ENCODE data around the gene WDPCP. TPM values are rescaled to one million over a fixed set of nuclear protein-coding genes. Genes with fewer than 3 reads are reported as not detected.
A peak's percentile ranks its signal among the peaks of the same experiment; 100 is the strongest.

The WDPCP gene
- total RNA-seq, 1 donor from 2014 or later = 11.8 TPM

- H3K4me3 Mint-ChIP-seq = no peak overlapping the region
- H3K4me1 Mint-ChIP-seq (ENCODE audit: unreplicated experiment) = no peaks in the 10 kb centered on the region
- H3K9me3 Mint-ChIP-seq = peaks cover 5% of the 10 kb centered on the region
- no peaks in the 10 kb centered on the region for H3K27me3 Mint-ChIP-seq
- TF ChIP-seq CTCF (conservative IDR thresholded peaks at IDR 0.05) = no peak
- peaks cover 4% of the 10 kb centered on the region for H3K36me3 Mint-ChIP-seq
- DNase-seq (ENCODE audit: extremely low spot score, unreplicated experiment) = no peak
- no peak overlapping the region for H3K27ac Mint-ChIP-seq
Observed at GRCh38 chr2:63622751-63623150, 34.5 kb upstream of the WDPCP start.

- TF ChIP-seq CTCF (conservative IDR thresholded peaks at IDR 0.05) = no peak
- Mint-ChIP-seq H3K27ac (no peak overlapping the region), H3K36me3 (peaks cover 4% of the 10 kb centered on the region), H3K9me3 (peaks cover 5% of the 10 kb centered on the region), H3K4me3 (no peak overlapping the region), H3K27me3 (no peaks in the 10 kb centered on the region), H3K4me1 (ENCODE audit: unreplicated experiment) (peaks cover 9% of the 10 kb centered on the region)
- DNase-seq (ENCODE audit: extremely low spot score, unreplicated experiment) = no peak
Observed at GRCh38 chr2:63619328-63619727, 31.1 kb upstream of the WDPCP start.

GRCh38 chr2:63617366-63617765, 29.1 kb upstream of the WDPCP start:
- Mint-ChIP-seq H3K4me1 (ENCODE audit: unreplicated experiment) (peaks cover 14% of the 10 kb centered on the region), H3K36me3 (peaks cover 4% of the 10 kb centered on the region), H3K9me3 (peaks cover 5% of the 10 kb centered on the region), H3K27me3 (no peaks in the 10 kb centered on the region), H3K4me3 (no peak overlapping the region), H3K27ac (no peak overlapping the region)
- no peak for DNase-seq (ENCODE audit: extremely low spot score, unreplicated experiment)
- no peak for TF ChIP-seq CTCF (conservative IDR thresholded peaks at IDR 0.05)

GRCh38 chr2:63614983-63615945, 27.0 kb upstream of the WDPCP start:
- DNase-seq (ENCODE audit: extremely low spot score, unreplicated experiment) = no peak
- Mint-ChIP-seq H3K27ac (peak overlapping the region; percentile 98), H3K4me3 (peak overlapping the region; percentile 79), H3K9me3 (no peaks in the 10 kb centered on the region), H3K36me3 (peaks cover 4% of the 10 kb centered on the region), H3K27me3 (no peaks in the 10 kb centered on the region), H3K4me1 (ENCODE audit: unreplicated experiment) (peaks cover 14% of the 10 kb centered on the region)
- no peak for TF ChIP-seq CTCF (conservative IDR thresholded peaks at IDR 0.05)

- no peak for DNase-seq (ENCODE audit: extremely low spot score, unreplicated experiment)
- Mint-ChIP-seq H3K36me3 (peaks cover 3% of the 10 kb centered on the region), H3K27ac (peak overlapping the region; percentile 98), H3K4me3 (peak overlapping the region; percentile 79), H3K27me3 (no peaks in the 10 kb centered on the region), H3K4me1 (ENCODE audit: unreplicated experiment) (peaks cover 14% of the 10 kb centered on the region), H3K9me3 (no peaks in the 10 kb centered on the region)
- TF ChIP-seq CTCF (conservative IDR thresholded peaks at IDR 0.05) = no peak
Observed at GRCh38 chr2:63614448-63614968, 26.2 kb upstream of the WDPCP start.
